ENCODE data around the gene SFXN4. TPM values are rescaled to one million over a fixed set of nuclear protein-coding genes. Genes with fewer than 3 reads are reported as not detected.

The SFXN4 gene
- total and polyA plus RNA-seq, 3 experiments from 2014 or later: 18.6 to 52.3 (median 48.2) TPM

GRCh38 chr10:119167041-119167440, 1.5 kb upstream of the SFXN4 start:
- POLR2A ChIA-PET: interaction anchor here (0.6 kb wide), 1 partner anchor 418 kb away, joined by 4 read pairs; no protein-coding TSS in a partner anchor
- H3K4me1 Mint-ChIP-seq: peaks cover 23 to 43% (median 25%) of the 10 kb centered on the region in 3 donors

GRCh38 chr10:119166564-119166963, 1.1 kb upstream of the SFXN4 start:
- DNase-seq: no peak
- Mint-ChIP-seq H3K36me3 (peaks cover 5 to 54% (median 16%) of the 10 kb centered on the region in 3 donors), H3K27me3 (peaks cover 0 to 1% of the 10 kb centered on the region in 2 donors), H3K4me3 (peak overlapping the region; percentile 83 to 94 (median 92)), H3K27ac (peak overlapping the region; percentile 81 to 97 (median 95)), H3K4me1 (peaks cover 25 to 45% (median 25%) of the 10 kb centered on the region in 3 donors), H3K9me3 (no peaks in the 10 kb centered on the region)
- Histone ChIP-seq H3K9me3 (ENCODE audit: low read length) (no peaks in the 10 kb centered on the region), H3K36me3 (ENCODE audit: insufficient read depth, low read length) (peaks cover 14% of the 10 kb centered on the region), H3K27ac (ENCODE audit: low read depth, low read length) (peak overlapping the region; percentile 72), H3K27me3 (ENCODE audit: insufficient read depth, low read length, poor library complexity, severe bottlenecking) (no peaks in the 10 kb centered on the region), H3K4me1 (ENCODE audit: insufficient read depth, low read length) (peaks cover 16% of the 10 kb centered on the region), H3K4me3 (ENCODE audit: low read length) (no peak overlapping the region)
- ChIA-PET POLR2A (interaction anchor here (0.6 to 1.9 kb wide), 2 partner anchors 376 to 418 kb away, joined by 4 to 5 read pairs; partner anchors contain the start of gene RGS10), CTCF (no interaction called here)

More at GRCh38 chr10:119167041-119167440, 1.5 kb upstream of the SFXN4 start:
- Mint-ChIP-seq H3K4me3 (peak overlapping the region; percentile 83 to 94 (median 92)), H3K9me3 (no peaks in the 10 kb centered on the region), H3K27ac (peak overlapping the region in 7 of 8 donors; percentile 81 to 96 (median 94)), H3K36me3 (peaks cover 5 to 54% (median 17%) of the 10 kb centered on the region in 3 donors), H3K27me3 (peaks cover 0 to 1% of the 10 kb centered on the region in 2 donors)
- peaks cover 17% of the 10 kb centered on the region for H3K36me3 ChIP-seq (ENCODE audit: insufficient read depth, low read length)
- H3K4me1 ChIP-seq (ENCODE audit: insufficient read depth, low read length): peaks cover 16% of the 10 kb centered on the region
- no peaks in the 10 kb centered on the region for H3K27me3 ChIP-seq (ENCODE audit: insufficient read depth, low read length, poor library complexity, severe bottlenecking)
- H3K4me3 ChIP-seq (ENCODE audit: low read length): no peak overlapping the region
- DNase-seq: no peak
- no peak overlapping the region for H3K27ac ChIP-seq (ENCODE audit: low read depth, low read length)
- CTCF ChIA-PET: no interaction called here
- no peaks in the 10 kb centered on the region for H3K9me3 ChIP-seq (ENCODE audit: low read length)

GRCh38 chr10:119166118-119166500, 595 bp upstream of the SFXN4 start:
- H3K4me1 ChIP-seq (ENCODE audit: insufficient read depth, low read length): peaks cover 16% of the 10 kb centered on the region
- Mint-ChIP-seq H3K36me3 (peaks cover 5 to 52% (median 16%) of the 10 kb centered on the region in 3 donors), H3K27me3 (peaks cover 0 to 1% of the 10 kb centered on the region in 2 donors), H3K9me3 (no peaks in the 10 kb centered on the region), H3K4me3 (peak overlapping the region; percentile 83 to 94 (median 92)), H3K27ac (peak overlapping the region; percentile 81 to 97 (median 95)), H3K4me1 (peaks cover 25 to 45% (median 25%) of the 10 kb centered on the region in 3 donors)
- ChIA-PET CTCF (no interaction called here), POLR2A (interaction anchor here (1.5 to 1.9 kb wide), 2 partner anchors 41 to 377 kb away, joined by 5 to 8 read pairs; partner anchors contain the start of genes GRK5 and RGS10)
- H3K36me3 ChIP-seq (ENCODE audit: insufficient read depth, low read length): peaks cover 10% of the 10 kb centered on the region
- H3K4me3 ChIP-seq (ENCODE audit: low read length): peak overlapping the region; percentile 91
- peak overlapping the region; percentile 72 for H3K27ac ChIP-seq (ENCODE audit: low read depth, low read length)
- H3K27me3 ChIP-seq (ENCODE audit: insufficient read depth, low read length, poor library complexity, severe bottlenecking): no peaks in the 10 kb centered on the region
- H3K9me3 ChIP-seq (ENCODE audit: low read length): no peaks in the 10 kb centered on the region
- no peak for DNase-seq

GRCh38 chr10:119162452-119163092, 2.9 kb downstream of the SFXN4 start:
- peak overlapping the region in 2 of 7 donors; percentile 6 to 10 for H3K4me3 Mint-ChIP-seq
- H3K4me1 Mint-ChIP-seq: peaks cover 25 to 45% (median 25%) of the 10 kb centered on the region in 3 donors
- no peak overlapping the region for H3K4me3 ChIP-seq (ENCODE audit: low read length)
- H3K27me3 Mint-ChIP-seq: peaks cover 0 to 1% of the 10 kb centered on the region in 2 donors
- CTCF ChIA-PET: no interaction called here
- H3K9me3 Mint-ChIP-seq: no peaks in the 10 kb centered on the region
- POLR2A ChIA-PET: no interaction called here
- H3K36me3 ChIP-seq (ENCODE audit: insufficient read depth, low read length): no peaks in the 10 kb centered on the region
- peak overlapping the region; percentile 27 for H3K27ac ChIP-seq (ENCODE audit: low read depth, low read length)
- no peak for DNase-seq
- H3K9me3 ChIP-seq (ENCODE audit: low read length): no peaks in the 10 kb centered on the region
- H3K36me3 Mint-ChIP-seq: peaks cover 0 to 49% (median 3%) of the 10 kb centered on the region in 3 donors
- no peaks in the 10 kb centered on the region for H3K27me3 ChIP-seq (ENCODE audit: insufficient read depth, low read length, poor library complexity, severe bottlenecking)
- peaks cover 16% of the 10 kb centered on the region for H3K4me1 ChIP-seq (ENCODE audit: insufficient read depth, low read length)
- H3K27ac Mint-ChIP-seq: peak overlapping the region in 1 of 8 donors; percentile 28

GRCh38 chr10:119161680-119162451, 3.6 kb downstream of the SFXN4 start:
- H3K4me1 ChIP-seq (ENCODE audit: insufficient read depth, low read length): peaks cover 16% of the 10 kb centered on the region
- Mint-ChIP-seq H3K27me3 (peaks cover 0 to 1% of the 10 kb centered on the region in 2 donors), H3K27ac (peak overlapping the region in 1 of 8 donors; percentile 33), H3K36me3 (peaks cover 0 to 46% (median 3%) of the 10 kb centered on the region in 3 donors), H3K4me3 (peak overlapping the region in 1 of 7 donors; percentile 44), H3K9me3 (no peaks in the 10 kb centered on the region), H3K4me1 (peaks cover 23 to 41% (median 25%) of the 10 kb centered on the region in 3 donors)
- ChIA-PET CTCF (interaction anchor here (1.2 kb wide), 1 partner anchor 28 kb away, joined by 4 read pairs; no protein-coding TSS in a partner anchor), POLR2A (no interaction called here)
- peak overlapping the region; percentile 35 for H3K27ac ChIP-seq (ENCODE audit: low read depth, low read length)
- no peaks in the 10 kb centered on the region for H3K9me3 ChIP-seq (ENCODE audit: low read length)
- H3K27me3 ChIP-seq (ENCODE audit: insufficient read depth, low read length, poor library complexity, severe bottlenecking): no peaks in the 10 kb centered on the region
- H3K36me3 ChIP-seq (ENCODE audit: insufficient read depth, low read length): no peaks in the 10 kb centered on the region
- DNase-seq: no peak
- H3K4me3 ChIP-seq (ENCODE audit: low read length): no peak overlapping the region

GRCh38 chr10:119159332-119159731, 6.2 kb downstream of the SFXN4 start:
- H3K36me3 Mint-ChIP-seq: peaks cover 0 to 62% (median 8%) of the 10 kb centered on the region in 3 donors
- H3K27me3 ChIP-seq (ENCODE audit: insufficient read depth, low read length, poor library complexity, severe bottlenecking): no peaks in the 10 kb centered on the region
- peaks cover 2% of the 10 kb centered on the region for H3K4me1 ChIP-seq (ENCODE audit: insufficient read depth, low read length)
- H3K4me3 Mint-ChIP-seq: no peak overlapping the region
- no peak overlapping the region for H3K4me3 ChIP-seq (ENCODE audit: low read length)
- no peak for DNase-seq
- no peaks in the 10 kb centered on the region for H3K9me3 Mint-ChIP-seq
- no peaks in the 10 kb centered on the region for H3K9me3 ChIP-seq (ENCODE audit: low read length)
- peaks cover 6 to 18% (median 7%) of the 10 kb centered on the region in 3 donors for H3K4me1 Mint-ChIP-seq
- H3K36me3 ChIP-seq (ENCODE audit: insufficient read depth, low read length): peaks cover 14% of the 10 kb centered on the region
- ChIA-PET POLR2A (no interaction called here), CTCF (no interaction called here)
- H3K27ac Mint-ChIP-seq: no peak overlapping the region
- H3K27ac ChIP-seq (ENCODE audit: low read depth, low read length): no peak overlapping the region
- H3K27me3 Mint-ChIP-seq: peaks cover 0 to 1% of the 10 kb centered on the region in 2 donors

- CTCF ChIA-PET: interaction anchor here (0.9 kb wide), 1 partner anchor 510 kb away, joined by 3 read pairs; no protein-coding TSS in a partner anchor
- no peaks in the 10 kb centered on the region for H3K27me3 ChIP-seq (ENCODE audit: insufficient read depth, low read length, poor library complexity, severe bottlenecking)
- H3K27me3 Mint-ChIP-seq: no peaks in the 10 kb centered on the region
- no peaks in the 10 kb centered on the region for H3K9me3 ChIP-seq (ENCODE audit: low read length)
- no peak overlapping the region for H3K27ac Mint-ChIP-seq
- no peaks in the 10 kb centered on the region for H3K4me1 ChIP-seq (ENCODE audit: insufficient read depth, low read length)
- no peak overlapping the region for H3K4me3 Mint-ChIP-seq
- no peaks in the 10 kb centered on the region for H3K4me1 Mint-ChIP-seq
- DNase-seq: no peak
- peaks cover 5 to 75% (median 15%) of the 10 kb centered on the region in 3 donors for H3K36me3 Mint-ChIP-seq
- no peak overlapping the region for H3K27ac ChIP-seq (ENCODE audit: low read depth, low read length)
- POLR2A ChIA-PET: no interaction called here
- H3K9me3 Mint-ChIP-seq: no peaks in the 10 kb centered on the region
- no peak overlapping the region for H3K4me3 ChIP-seq (ENCODE audit: low read length)
- peaks cover 18% of the 10 kb centered on the region for H3K36me3 ChIP-seq (ENCODE audit: insufficient read depth, low read length)
Measured at GRCh38 chr10:119153661-119154060, 11.9 kb downstream of the SFXN4 start.
